SK-N-SH (cell line): ENCODE data around the gene KRTCAP3. TPM values are rescaled to one million over a fixed set of nuclear protein-coding genes. Genes with fewer than 3 reads are reported as not detected.

Source experiments
- CTCF ChIA-PET: fragments of 300-600, 350-600 bp; formaldehyde crosslinking; extraction: SDS; loops from one replicate; lab custom pipeline; 2021; lab: Yijun Ruan, JAX
- POLR2A ChIA-PET: fragments of 350-600 bp; sonication (Branson Sonifier 250); formaldehyde crosslinking; extraction: SDS; loops from one replicate; lab custom pipeline; 2020; ENCODE audit warnings: antibody characterized with exemption, inconsistent platforms; lab: Yijun Ruan, JAX
- DNase-seq: peaks from one replicate; pipeline ENCODE4 v3.0.0; 2012
- H2AFZ ChIP-seq: fragments of 200-600 bp; sonication (generic); 2 replicates; pipeline ENCODE4 v1.8.1; 2016; ENCODE audit warnings: antibody characterized with exemption, mild to moderate bottlenecking, low read depth
- H3F3A ChIP-seq: fragments of 200-600 bp; sonication (generic); replicated peaks from 2 replicates; pipeline ENCODE3; 2016; ENCODE audit warnings: antibody characterized with exemption, mild to moderate bottlenecking; ENCODE audit not compliant: insufficient read depth
- H3K27ac ChIP-seq, 2 experiments: fragments of 200-500 bp in 1 of 2; fragments of 200-600 bp in 1 of 2; sonication (Bioruptor generic) in 1 of 2; sonication (generic), shearing (Covaris generic) in 1 of 2; 2 replicates each; pipeline versions ENCODE4 v1.5.1 to v1.6.1; 2014 to 2016; ENCODE audit warnings: low read depth in 2 of 2, inconsistent platforms in 1 of 2, low read length in 1 of 2, mild to moderate bottlenecking in 1 of 2, mixed read lengths in 1 of 2
- H3K27me3 ChIP-seq: fragments of 200-600 bp; sonication (generic), shearing (Covaris generic); 2 replicates; pipeline ENCODE4 v1.6.1; 2016; ENCODE audit warnings: mixed run types; ENCODE audit not compliant: insufficient read depth
- H3K36me3 ChIP-seq, 2 experiments: fragments of 200-500 bp in 1 of 2; fragments of 200-600 bp in 1 of 2; sonication (Bioruptor generic) in 1 of 2; sonication (generic) in 1 of 2; replicated peaks in 1 of 2; 2 replicates each; pipeline versions ENCODE3 to v1.5.1; 2014 to 2016; ENCODE audit warnings: low read length in 1 of 2, mild to moderate bottlenecking in 1 of 2; ENCODE audit not compliant: insufficient read depth in 2 of 2, control insufficient read depth in 1 of 2
- H3K4me1 ChIP-seq, 2 experiments: fragments of 200-500 bp in 1 of 2; fragments of 200-600 bp in 1 of 2; sonication (Bioruptor generic) in 1 of 2; sonication (generic), shearing (Covaris generic) in 1 of 2; 2 replicates each; pipeline versions ENCODE4 v1.5.1 to v1.6.1; 2014 to 2016; ENCODE audit warnings: low read depth in 1 of 2, low read length in 1 of 2, mixed run types in 1 of 2; ENCODE audit not compliant: insufficient read depth in 2 of 2, control insufficient read depth in 1 of 2
- H3K4me2 ChIP-seq: fragments of 200-600 bp; sonication (generic), shearing (Covaris generic); 2 replicates; pipeline ENCODE4 v1.6.1; 2017; ENCODE audit warnings: mixed run types
- H3K4me3 ChIP-seq, 2 experiments: fragments of 200-500 bp in 1 of 2; fragments of 200-600 bp in 1 of 2; sonication (Bioruptor generic) in 1 of 2; sonication (generic), shearing (Covaris generic) in 1 of 2; 2 replicates each; pipeline versions ENCODE4 v1.5.1 to v1.8.1; 2014 to 2016; ENCODE audit warnings: low read depth in 2 of 2, inconsistent platforms in 1 of 2, low read length in 1 of 2, mild to moderate bottlenecking in 1 of 2, mixed read lengths in 1 of 2, moderate library complexity in 1 of 2
- H3K79me2 ChIP-seq: fragments of 200-600 bp; sonication (generic); 2 replicates; pipeline ENCODE4 v1.8.1; 2017; ENCODE audit warnings: mild to moderate bottlenecking; ENCODE audit not compliant: insufficient read depth
- H3K9ac ChIP-seq: fragments of 200-600 bp; sonication (generic); 2 replicates; pipeline ENCODE4 v1.6.1; 2017; ENCODE audit warnings: mixed run types
- H3K9me2 ChIP-seq: fragments of 200-600 bp; sonication (generic); 2 replicates; pipeline ENCODE4 v1.6.1; 2017; ENCODE audit warnings: mixed run types
- H3K9me3 ChIP-seq: fragments of 200-600 bp; sonication (generic); 2 replicates; pipeline ENCODE4 v1.6.1; 2017; ENCODE audit warnings: mixed run types, mild to moderate bottlenecking, moderate library complexity
- H4K20me1 ChIP-seq: fragments of 200-600 bp; sonication (generic); 2 replicates; pipeline ENCODE4 v1.6.1; 2017; ENCODE audit warnings: mild to moderate bottlenecking, mixed run types; ENCODE audit not compliant: insufficient read depth
- EZH2phosphoT487 ChIP-seq: fragments of 200-600 bp; sonication (generic); IDR thresholded peaks from 2 replicates; pipeline ENCODE4 v1.6.1; 2017; ENCODE audit warnings: low read depth, mixed run types, mild to moderate bottlenecking, antibody characterized with exemption, moderate library complexity, borderline replicate concordance
- FOSL2 ChIP-seq: IDR thresholded peaks from 2 replicates; pipeline ENCODE4 v1.4.0; 2012; ENCODE audit warnings: low read depth, mild to moderate bottlenecking, moderate library complexity, borderline replicate concordance
- FOXJ3 ChIP-seq: sonication (generic); formaldehyde crosslinking; IDR thresholded peaks from 2 replicates; pipeline ENCODE4 v1.5.1; 2020; ENCODE audit warnings: mild to moderate bottlenecking, missing genetic modification reagents
- GABPA ChIP-seq: IDR thresholded peaks from 2 replicates; pipeline ENCODE4 v1.4.0; 2012; ENCODE audit warnings: low read depth, mild to moderate bottlenecking
- GATA2 ChIP-seq: sonication (generic); formaldehyde crosslinking; IDR thresholded peaks from 2 replicates; pipeline ENCODE4 v1.5.0; 2020; ENCODE audit warnings: mild to moderate bottlenecking, missing genetic modification reagents
- MEF2A ChIP-seq: IDR thresholded peaks from 2 replicates; pipeline ENCODE4 v1.4.0; 2012; ENCODE audit warnings: low read depth, borderline replicate concordance
- RCOR1 ChIP-seq: fragments of 150-350 bp; IDR thresholded peaks from 2 replicates; pipeline ENCODE4 v1.6.1; 2017; ENCODE audit warnings: antibody characterized with exemption, low read length
- RFX5 ChIP-seq: IDR thresholded peaks from 2 replicates; pipeline ENCODE4 v1.6.1; 2012; ENCODE audit warnings: mild to moderate bottlenecking, improper control_type of control experiment, low read length
- RXRA ChIP-seq: IDR thresholded peaks from 2 replicates; pipeline ENCODE4 v1.4.0; 2012; ENCODE audit warnings: low read depth, mild to moderate bottlenecking, borderline replicate concordance
- SMC3 ChIP-seq: IDR thresholded peaks from 2 replicates; pipeline ENCODE4 v1.6.1; 2012; ENCODE audit warnings: low read depth, low read length, improper control_type of control experiment
- TAF1 ChIP-seq: IDR thresholded peaks from 2 replicates; pipeline ENCODE4 v1.6.1; 2012; ENCODE audit warnings: low read depth, mild to moderate bottlenecking, low read length, moderate library complexity, borderline replicate concordance
- TCF12 ChIP-seq: IDR thresholded peaks from 2 replicates; pipeline ENCODE4 v1.4.0; 2012
- TEAD4 ChIP-seq: IDR thresholded peaks from 2 replicates; pipeline ENCODE4 v1.4.0; 2012; ENCODE audit warnings: mild to moderate bottlenecking, borderline replicate concordance; ENCODE audit not compliant: insufficient read depth
- WGBS: methylation state at CpG from one replicate; pipeline ENCODE4 v1.1.6; 2017; ENCODE audit warnings: low lambda C conversion rate; 5-methylcytosine and 5-hydroxymethylcytosine counted together
- polyA plus RNA-seq, 3 experiments: library from polyadenylated mRNA; depleted of rRNA; stranded (reverse); fragments of >200 nt; gene quantifications; 2 replicates each; pipeline ENCODE4 v1.2.3, GENCODE V29; 2012
- TF ChIP-seq, protein P1 (sequence below): IDR thresholded peaks from 2 replicates; pipeline ENCODE4 v1.6.1; 2012; ENCODE audit warnings: mild to moderate bottlenecking, low read depth, low read length, moderate library complexity
- TF ChIP-seq, protein P2 (sequence below): IDR thresholded peaks from 2 replicates; pipeline ENCODE4 v1.4.0; 2012; ENCODE audit warnings: low read depth, borderline replicate concordance
- TF ChIP-seq, protein P3 (sequence below): fragments of 150-350 bp; IDR thresholded peaks from 2 replicates; pipeline ENCODE4 v1.6.1; 2017; ENCODE audit warnings: antibody characterized with exemption, low read length, low read depth, borderline replicate concordance
- TF ChIP-seq, protein P4 (sequence below): IDR thresholded peaks from 2 replicates; pipeline ENCODE4; 2012

KRTCAP3 gene
- polyA plus RNA-seq, 1 of the 3 experiments (the other 2 are of a cell fraction), result 4.1 TPM

DNA sequence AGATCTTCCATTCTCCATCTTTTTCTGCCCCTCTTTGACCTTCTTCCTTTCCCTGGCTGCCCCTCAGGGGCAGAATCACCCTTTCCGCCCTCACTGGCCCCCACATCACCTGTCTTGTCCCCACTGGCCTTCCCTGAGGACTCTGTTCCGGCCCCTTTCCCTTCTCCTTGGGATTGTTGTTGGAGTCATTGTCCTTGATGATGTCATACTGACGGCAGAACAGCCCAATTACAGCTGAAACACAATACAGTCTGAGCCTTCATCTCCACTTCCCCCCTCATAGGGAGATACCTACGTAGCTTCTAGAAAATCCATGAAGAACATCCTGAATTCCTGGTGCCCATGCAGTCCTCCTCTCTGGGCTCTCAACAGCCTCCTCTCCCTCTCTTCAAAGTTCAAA is 50.4 kb downstream of the KRTCAP3 start:
- TF ChIP-seq FOXJ3 (CRISPR knock-in tag), result no peak
- TF ChIP-seq RFX5, result no peak
- no peak for TF ChIP-seq MEF2A
- TF ChIP-seq TEAD4, result no peak
- TF ChIP-seq GABPA, result no peak
- TF ChIP-seq TAF1, result no peak
- TF ChIP-seq, protein P1, sequence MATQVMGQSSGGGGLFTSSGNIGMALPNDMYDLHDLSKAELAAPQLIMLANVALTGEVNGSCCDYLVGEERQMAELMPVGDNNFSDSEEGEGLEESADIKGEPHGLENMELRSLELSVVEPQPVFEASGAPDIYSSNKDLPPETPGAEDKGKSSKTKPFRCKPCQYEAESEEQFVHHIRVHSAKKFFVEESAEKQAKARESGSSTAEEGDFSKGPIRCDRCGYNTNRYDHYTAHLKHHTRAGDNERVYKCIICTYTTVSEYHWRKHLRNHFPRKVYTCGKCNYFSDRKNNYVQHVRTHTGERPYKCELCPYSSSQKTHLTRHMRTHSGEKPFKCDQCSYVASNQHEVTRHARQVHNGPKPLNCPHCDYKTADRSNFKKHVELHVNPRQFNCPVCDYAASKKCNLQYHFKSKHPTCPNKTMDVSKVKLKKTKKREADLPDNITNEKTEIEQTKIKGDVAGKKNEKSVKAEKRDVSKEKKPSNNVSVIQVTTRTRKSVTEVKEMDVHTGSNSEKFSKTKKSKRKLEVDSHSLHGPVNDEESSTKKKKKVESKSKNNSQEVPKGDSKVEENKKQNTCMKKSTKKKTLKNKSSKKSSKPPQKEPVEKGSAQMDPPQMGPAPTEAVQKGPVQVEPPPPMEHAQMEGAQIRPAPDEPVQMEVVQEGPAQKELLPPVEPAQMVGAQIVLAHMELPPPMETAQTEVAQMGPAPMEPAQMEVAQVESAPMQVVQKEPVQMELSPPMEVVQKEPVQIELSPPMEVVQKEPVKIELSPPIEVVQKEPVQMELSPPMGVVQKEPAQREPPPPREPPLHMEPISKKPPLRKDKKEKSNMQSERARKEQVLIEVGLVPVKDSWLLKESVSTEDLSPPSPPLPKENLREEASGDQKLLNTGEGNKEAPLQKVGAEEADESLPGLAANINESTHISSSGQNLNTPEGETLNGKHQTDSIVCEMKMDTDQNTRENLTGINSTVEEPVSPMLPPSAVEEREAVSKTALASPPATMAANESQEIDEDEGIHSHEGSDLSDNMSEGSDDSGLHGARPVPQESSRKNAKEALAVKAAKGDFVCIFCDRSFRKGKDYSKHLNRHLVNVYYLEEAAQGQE, result no peak
- Histone ChIP-seq H3K4me2 (no peak overlapping the region), H3F3A (peaks cover 10% of the 10 kb centered on the region), H3K9me3 (no peaks in the 10 kb centered on the region), H2AFZ (no peak overlapping the region), H3K27ac (no peak overlapping the region), H3K9me2 (no peaks in the 10 kb centered on the region), H3K9ac (no peak overlapping the region), H3K4me1 (peaks cover 7 to 20% of the 10 kb centered on the region in 2 experiments), H3K27me3 (no peaks in the 10 kb centered on the region), H3K36me3 (peaks cover 0 to 8% of the 10 kb centered on the region in 2 experiments), H4K20me1 (no peaks in the 10 kb centered on the region), H3K4me3 (no peak overlapping the region), H3K79me2 (peaks cover 12% of the 10 kb centered on the region; the same call in 1 of the 2 replicates)
- POLR2A ChIA-PET, result no interaction called here
- CTCF ChIA-PET, result no interaction called here
- no peak for DNase-seq
- WGBS, result 85% methylated on average over 4 of the region's 4 CpGs

DNA sequence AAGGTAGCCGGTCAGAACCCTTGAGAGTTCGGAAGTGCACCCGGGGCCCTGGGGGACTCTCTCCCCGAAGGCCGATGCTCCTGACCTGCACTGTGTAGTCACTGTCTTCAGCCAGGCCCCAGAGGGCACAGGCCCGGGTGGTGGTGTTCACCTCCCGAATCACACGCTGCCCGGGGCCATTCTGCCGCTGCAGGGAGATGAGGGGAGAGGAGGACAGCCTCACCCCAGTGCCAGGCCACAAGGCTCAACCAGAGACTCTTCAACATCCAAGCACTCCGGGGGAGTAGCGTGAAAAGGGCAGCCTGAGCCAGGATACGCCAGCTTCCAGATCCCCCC is 51.7 kb downstream of the KRTCAP3 start:
- H3K4me2 ChIP-seq, result peak overlapping the region; percentile 94
- H3K27ac ChIP-seq, result no peak overlapping the region
- no peaks in the 10 kb centered on the region for H3K27me3 ChIP-seq
- H3K9me3 ChIP-seq, result no peaks in the 10 kb centered on the region
- peak overlapping the region in 1 of 2 experiments; percentile 85; a peak in 3 of 4 replicates for H3K4me3 ChIP-seq
- peaks cover 10% of the 10 kb centered on the region for H3F3A ChIP-seq
- H2AFZ ChIP-seq, result no peak overlapping the region
- WGBS, result 95% methylated on average over 11 of the region's 13 CpGs
- H4K20me1 ChIP-seq, result no peaks in the 10 kb centered on the region
- H3K79me2 ChIP-seq, result no peaks in the 10 kb centered on the region
- ChIA-PET POLR2A (interaction anchor here (1.5 kb wide), 1 partner anchor 84 kb away, joined by 6 read pairs; the partner anchor contains the start of gene PPM1G), CTCF (interaction anchor here (0.8 to 2.6 kb wide), 2 partner anchors 190 to 191 kb away, joined by 4 to 13 read pairs; no protein-coding TSS in a partner anchor)
- H3K36me3 ChIP-seq, result peaks cover 0 to 8% of the 10 kb centered on the region in 2 experiments
- DNase-seq, result peak; percentile 31
- H3K9me2 ChIP-seq, result no peaks in the 10 kb centered on the region
- H3K9ac ChIP-seq, result no peak overlapping the region
- H3K4me1 ChIP-seq, result peaks cover 7 to 18% of the 10 kb centered on the region in 2 experiments
- TF ChIP-seq TCF12, result no peak
- TF ChIP-seq MEF2A, result no peak
- no peak for TF ChIP-seq GATA2 (CRISPR knock-in tag)
- no peak for TF ChIP-seq RCOR1
- TF ChIP-seq, protein P2, sequence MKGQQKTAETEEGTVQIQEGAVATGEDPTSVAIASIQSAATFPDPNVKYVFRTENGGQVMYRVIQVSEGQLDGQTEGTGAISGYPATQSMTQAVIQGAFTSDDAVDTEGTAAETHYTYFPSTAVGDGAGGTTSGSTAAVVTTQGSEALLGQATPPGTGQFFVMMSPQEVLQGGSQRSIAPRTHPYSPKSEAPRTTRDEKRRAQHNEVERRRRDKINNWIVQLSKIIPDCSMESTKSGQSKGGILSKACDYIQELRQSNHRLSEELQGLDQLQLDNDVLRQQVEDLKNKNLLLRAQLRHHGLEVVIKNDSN, result no peak
- no peak for TF ChIP-seq RXRA
- no peak for TF ChIP-seq GABPA
- TF ChIP-seq, protein P3, sequence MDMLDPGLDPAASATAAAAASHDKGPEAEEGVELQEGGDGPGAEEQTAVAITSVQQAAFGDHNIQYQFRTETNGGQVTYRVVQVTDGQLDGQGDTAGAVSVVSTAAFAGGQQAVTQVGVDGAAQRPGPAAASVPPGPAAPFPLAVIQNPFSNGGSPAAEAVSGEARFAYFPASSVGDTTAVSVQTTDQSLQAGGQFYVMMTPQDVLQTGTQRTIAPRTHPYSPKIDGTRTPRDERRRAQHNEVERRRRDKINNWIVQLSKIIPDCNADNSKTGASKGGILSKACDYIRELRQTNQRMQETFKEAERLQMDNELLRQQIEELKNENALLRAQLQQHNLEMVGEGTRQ, result no peak
- TF ChIP-seq FOSL2, result no peak
- TF ChIP-seq, protein P1, result no peak
- no peak for TF ChIP-seq SMC3
- no peak for TF ChIP-seq EZH2phosphoT487
- TF ChIP-seq, protein P4, sequence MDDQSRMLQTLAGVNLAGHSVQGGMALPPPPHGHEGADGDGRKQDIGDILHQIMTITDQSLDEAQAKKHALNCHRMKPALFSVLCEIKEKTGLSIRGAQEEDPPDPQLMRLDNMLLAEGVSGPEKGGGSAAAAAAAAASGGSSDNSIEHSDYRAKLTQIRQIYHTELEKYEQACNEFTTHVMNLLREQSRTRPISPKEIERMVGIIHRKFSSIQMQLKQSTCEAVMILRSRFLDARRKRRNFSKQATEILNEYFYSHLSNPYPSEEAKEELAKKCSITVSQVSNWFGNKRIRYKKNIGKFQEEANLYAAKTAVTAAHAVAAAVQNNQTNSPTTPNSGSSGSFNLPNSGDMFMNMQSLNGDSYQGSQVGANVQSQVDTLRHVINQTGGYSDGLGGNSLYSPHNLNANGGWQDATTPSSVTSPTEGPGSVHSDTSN, result no peak
